HAP-1 (cell line): ENCODE measurements around the gene MPRIP.

Source experiments
- DNase-seq, 2 experiments: peaks; one replicate each; pipeline ENCODE4 v3.0.0-alpha.2; 2016 to 2020; ENCODE audit warnings: low spot score in 2 of 2
- H3K27me3 ChIP-seq: fragments of 250-450 bp; sonication (Bioruptor Pico); 2 replicates; pipeline ENCODE4 v1.5.1; 2020; ENCODE audit warnings: low read depth, mild to moderate bottlenecking, moderate library complexity
- H3K36me3 ChIP-seq: fragments of 250-450 bp; sonication (Bioruptor Pico); replicated peaks from 2 replicates; pipeline ENCODE4 v1.5.1; 2020; ENCODE audit warnings: mild to moderate bottlenecking
- H3K4me1 ChIP-seq: fragments of 250-450 bp; sonication (Bioruptor Pico); 2 replicates; pipeline ENCODE4 v1.5.1; 2020; ENCODE audit warnings: mild to moderate bottlenecking
- H3K4me3 ChIP-seq: fragments of 250-450 bp; sonication (Bioruptor Pico); 2 replicates; pipeline ENCODE4 v1.5.1; 2020; ENCODE audit warnings: mild to moderate bottlenecking, moderate library complexity
- H3K9me3 ChIP-seq: fragments of 250-450 bp; sonication (Bioruptor Pico); 2 replicates; pipeline ENCODE4 v1.5.1; 2020; ENCODE audit warnings: mild to moderate bottlenecking, moderate library complexity
- in situ Hi-C: fragments of 300-500 bp; cut with MboI; formaldehyde crosslinking; loops from 3 replicates; pipeline ENCODE4 v1.14.3; 2020; ENCODE audit warnings: low sequenced_read_pairs, inconsistent platforms, mixed read lengths

MPRIP gene

DNA sequence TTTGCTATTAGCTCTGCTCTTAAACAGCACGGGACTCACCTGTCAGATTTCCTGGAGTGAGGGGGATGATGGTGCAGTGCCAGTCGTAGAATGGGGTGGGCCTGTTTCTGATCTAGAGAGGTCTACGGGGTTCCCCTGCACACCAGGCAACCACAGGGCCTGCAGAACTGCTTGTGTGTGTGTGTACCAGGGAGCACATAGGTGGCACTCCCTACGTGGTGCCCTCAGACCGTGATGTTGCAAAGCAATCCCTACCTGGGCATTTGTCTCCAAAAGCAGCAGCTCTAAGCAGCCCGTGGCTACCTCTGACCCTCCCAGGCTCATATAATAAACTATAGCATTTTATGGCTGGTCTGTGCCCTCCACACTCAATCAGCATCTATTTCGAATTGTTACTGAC is 38.5 kb downstream of the MPRIP start:
- no peaks in the 10 kb centered on the region for H3K4me1 ChIP-seq
- no peak overlapping the region for H3K4me3 ChIP-seq
- H3K9me3 ChIP-seq: no peaks in the 10 kb centered on the region
- no peaks in the 10 kb centered on the region for H3K27me3 ChIP-seq
- peaks cover 36% of the 10 kb centered on the region for H3K36me3 ChIP-seq
- DNase-seq: no peak
- in situ Hi-C loops: no loop called here

DNA sequence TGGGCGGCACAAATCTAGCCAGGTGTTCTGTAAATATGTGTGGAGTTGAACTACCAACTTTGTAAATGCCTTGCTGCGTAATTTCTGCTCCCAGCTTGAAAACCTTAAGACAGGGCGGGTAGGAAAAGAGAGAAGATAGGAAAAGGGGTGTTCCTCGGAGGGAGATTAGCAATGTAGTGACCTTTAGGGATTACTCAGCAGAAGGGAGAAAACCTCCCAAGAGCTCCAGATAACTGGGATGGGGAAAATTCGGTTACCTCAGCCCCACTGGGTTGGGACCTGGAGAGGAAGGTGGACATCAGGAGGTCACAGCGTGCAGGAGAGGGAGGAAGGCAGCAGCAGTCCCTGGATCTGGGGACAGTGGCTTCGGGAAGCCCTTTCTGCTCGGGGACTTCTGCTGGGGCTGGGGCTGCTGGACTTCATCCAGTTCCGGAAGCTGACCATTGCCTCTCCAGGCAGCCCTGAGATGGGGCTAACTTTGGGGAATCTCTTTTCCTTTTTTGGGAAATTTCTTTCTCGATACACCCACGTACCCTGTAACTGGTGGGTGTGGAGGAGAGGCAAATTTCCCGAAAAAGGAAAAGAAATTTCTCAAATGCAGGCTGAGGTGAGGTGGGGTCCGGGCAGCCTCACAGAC is 39.2 kb downstream of the MPRIP start:
- in situ Hi-C loops: no loop called here
- no peak for DNase-seq
- H3K4me1 ChIP-seq: no peaks in the 10 kb centered on the region
- no peaks in the 10 kb centered on the region for H3K27me3 ChIP-seq
- peaks cover 35% of the 10 kb centered on the region for H3K36me3 ChIP-seq
- H3K4me3 ChIP-seq: no peak overlapping the region
- no peaks in the 10 kb centered on the region for H3K9me3 ChIP-seq

DNA sequence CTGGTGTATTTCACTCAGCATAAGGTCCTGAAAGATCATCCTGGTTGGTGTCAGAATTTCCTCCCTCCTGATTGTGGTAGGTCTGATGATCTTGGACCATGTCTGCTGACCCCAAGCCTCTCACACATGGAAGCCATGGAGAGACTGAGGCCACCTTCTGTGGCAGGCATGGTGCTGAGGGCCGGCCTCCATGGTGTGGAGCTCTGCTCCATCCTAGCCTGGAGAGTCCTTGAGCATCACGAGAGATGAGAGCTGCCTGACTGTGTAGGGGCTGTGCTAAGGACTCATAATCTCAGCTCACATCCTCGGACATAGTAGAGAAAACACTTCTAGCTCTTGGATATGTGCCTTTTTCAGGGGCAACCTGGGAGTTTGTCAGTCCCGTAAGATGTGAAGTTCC is 40.6 kb downstream of the MPRIP start:
- DNase-seq: no peak
- Histone ChIP-seq H3K9me3 (no peaks in the 10 kb centered on the region), H3K4me3 (no peak overlapping the region), H3K36me3 (peaks cover 27% of the 10 kb centered on the region), H3K27me3 (no peaks in the 10 kb centered on the region), H3K4me1 (no peaks in the 10 kb centered on the region)
- in situ Hi-C loops: no loop called here

DNA sequence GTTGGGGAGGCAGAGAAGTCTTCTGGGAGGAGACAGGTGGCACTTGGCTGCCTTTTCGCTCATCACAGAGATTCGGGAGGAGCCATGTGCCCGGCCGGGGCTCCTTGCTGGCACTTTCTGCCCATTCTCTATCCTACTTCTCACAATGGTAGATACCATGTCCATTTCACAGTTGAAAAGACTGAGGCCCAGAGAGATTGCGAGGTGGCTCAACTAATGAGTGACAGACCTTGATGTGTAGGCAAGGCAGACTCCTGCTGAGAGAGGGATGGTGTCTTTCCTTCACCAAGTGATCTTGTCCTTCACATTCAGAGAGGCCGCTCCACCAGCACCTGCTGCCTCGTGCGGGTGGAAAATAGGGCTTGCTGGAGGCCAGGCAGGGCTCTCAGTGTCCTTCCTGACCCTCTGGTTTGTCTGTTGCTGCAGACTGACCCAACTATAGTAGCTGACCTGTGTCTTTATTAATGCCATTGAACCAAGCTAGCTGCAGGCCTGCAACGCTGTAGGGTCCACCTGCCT is 42.1 kb downstream of the MPRIP start:
- peaks cover 14% of the 10 kb centered on the region for H3K36me3 ChIP-seq
- in situ Hi-C loops: no loop called here

DNA sequence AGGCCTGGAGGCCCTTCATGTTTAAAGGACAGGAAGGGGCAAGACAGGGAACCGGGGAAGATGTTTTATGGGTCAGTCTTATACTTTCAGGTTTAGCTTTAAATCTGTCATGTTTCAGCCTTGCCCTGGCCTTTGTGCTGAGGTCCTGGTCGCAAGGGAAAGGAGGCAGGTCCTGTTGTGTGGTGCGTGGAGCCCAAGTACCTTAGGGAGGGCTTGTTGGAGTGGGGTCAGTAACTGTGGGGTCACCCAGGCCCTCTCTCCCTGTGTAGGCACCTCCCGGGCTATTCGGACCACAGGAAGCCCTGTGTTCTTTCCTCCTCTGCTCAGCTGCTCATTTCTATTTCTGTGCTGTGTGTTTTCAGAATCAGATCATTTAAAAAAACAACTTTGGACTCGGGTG is 42.7 kb downstream of the MPRIP start:
- DNase-seq: no peak
- H3K4me1 ChIP-seq: no peaks in the 10 kb centered on the region
- no peak overlapping the region for H3K4me3 ChIP-seq
- H3K9me3 ChIP-seq: no peaks in the 10 kb centered on the region
- peaks cover 12% of the 10 kb centered on the region for H3K36me3 ChIP-seq
- in situ Hi-C loops: no loop called here
- no peaks in the 10 kb centered on the region for H3K27me3 ChIP-seq

More for the DNA sequence above, 42.1 kb downstream of the MPRIP start:
- no peak overlapping the region for H3K4me3 ChIP-seq
- H3K27me3 ChIP-seq: no peaks in the 10 kb centered on the region
- H3K4me1 ChIP-seq: no peaks in the 10 kb centered on the region
- no peaks in the 10 kb centered on the region for H3K9me3 ChIP-seq
- no peak for DNase-seq

DNA sequence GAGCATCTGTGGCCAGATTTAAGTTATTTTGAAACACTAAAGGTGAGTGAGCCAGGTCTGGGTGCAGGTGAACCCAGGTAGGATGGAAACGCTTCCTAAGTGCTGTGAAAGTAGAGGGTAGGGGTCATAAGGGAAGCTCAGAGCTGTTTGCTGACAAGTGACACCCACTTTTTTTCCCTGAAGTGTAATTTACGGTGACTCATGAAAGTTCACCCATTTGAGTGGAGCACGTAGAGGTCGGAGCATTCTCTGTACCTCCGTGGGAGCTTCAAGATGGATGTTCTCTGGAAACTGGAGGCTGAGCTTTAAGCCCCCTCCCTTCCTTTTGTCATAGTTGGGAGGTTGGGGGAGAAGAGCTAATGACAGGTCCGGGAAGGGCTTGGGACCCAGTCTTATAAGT is 44.3 kb downstream of the MPRIP start:
- peaks cover 15% of the 10 kb centered on the region for H3K36me3 ChIP-seq
- in situ Hi-C loops: no loop called here
- H3K4me1 ChIP-seq: no peaks in the 10 kb centered on the region

DNA sequence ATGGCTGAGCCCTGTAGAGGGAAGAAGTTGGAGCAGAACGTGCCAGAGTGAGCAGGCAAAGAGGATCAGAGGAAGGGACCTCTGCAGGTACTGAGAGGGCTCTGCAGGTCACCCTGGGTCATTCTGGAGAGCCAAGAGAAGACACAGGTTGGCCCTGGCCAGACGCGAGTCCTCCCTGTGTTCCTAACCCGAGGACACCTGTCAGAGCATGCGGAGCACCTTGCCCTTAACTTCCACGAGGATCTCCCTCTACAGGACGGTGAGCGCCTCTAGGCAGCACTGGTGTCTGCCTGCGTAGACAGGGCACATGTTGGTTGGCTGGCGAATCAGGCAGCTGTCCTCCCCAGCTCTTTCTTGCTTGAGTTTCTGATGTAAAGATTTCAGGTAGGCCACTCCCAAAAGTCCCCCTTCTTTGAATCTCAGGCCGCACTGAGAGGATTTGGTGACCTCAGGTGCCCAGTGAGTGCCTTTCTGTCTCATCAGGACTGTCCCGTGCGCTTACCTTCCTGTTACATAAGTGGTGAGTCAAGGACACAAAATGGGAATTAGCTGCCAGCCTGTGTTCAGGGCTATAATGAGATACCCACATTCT is 45.3 kb downstream of the MPRIP start:
- DNase-seq: no peak
- H3K4me1 ChIP-seq: no peaks in the 10 kb centered on the region
- no peak overlapping the region for H3K4me3 ChIP-seq
- no peaks in the 10 kb centered on the region for H3K9me3 ChIP-seq
- no peaks in the 10 kb centered on the region for H3K27me3 ChIP-seq
- in situ Hi-C loops: no loop called here
- H3K36me3 ChIP-seq: peaks cover 15% of the 10 kb centered on the region

More for the DNA sequence above, 44.3 kb downstream of the MPRIP start:
- H3K27me3 ChIP-seq: no peaks in the 10 kb centered on the region
- DNase-seq: no peak
- no peaks in the 10 kb centered on the region for H3K9me3 ChIP-seq
- no peak overlapping the region for H3K4me3 ChIP-seq

DNA sequence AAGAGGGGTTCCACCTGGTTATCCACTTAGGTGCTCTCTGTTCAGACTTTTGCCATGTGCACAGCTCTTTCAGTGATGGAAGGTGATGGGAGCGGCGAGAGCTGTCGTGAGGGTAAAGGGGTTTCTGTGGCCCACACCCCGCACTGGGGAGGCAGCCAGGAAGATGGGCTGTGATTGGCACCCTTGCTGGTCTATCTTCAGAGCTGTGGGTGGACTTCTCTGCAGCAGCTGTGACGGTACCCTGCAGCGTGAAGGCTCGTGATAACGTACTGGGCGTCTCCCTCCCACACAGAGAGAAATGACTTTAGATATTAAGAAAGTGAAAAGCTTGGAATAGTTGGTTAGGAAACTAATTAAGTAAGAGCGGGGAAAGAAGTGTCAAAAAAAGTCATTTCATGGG is 45.8 kb downstream of the MPRIP start:
- no peaks in the 10 kb centered on the region for H3K9me3 ChIP-seq
- H3K4me1 ChIP-seq: no peaks in the 10 kb centered on the region
- no peaks in the 10 kb centered on the region for H3K27me3 ChIP-seq
- peaks cover 11% of the 10 kb centered on the region for H3K36me3 ChIP-seq
- in situ Hi-C loops: no loop called here
- no peak for DNase-seq
- no peak overlapping the region for H3K4me3 ChIP-seq

DNA sequence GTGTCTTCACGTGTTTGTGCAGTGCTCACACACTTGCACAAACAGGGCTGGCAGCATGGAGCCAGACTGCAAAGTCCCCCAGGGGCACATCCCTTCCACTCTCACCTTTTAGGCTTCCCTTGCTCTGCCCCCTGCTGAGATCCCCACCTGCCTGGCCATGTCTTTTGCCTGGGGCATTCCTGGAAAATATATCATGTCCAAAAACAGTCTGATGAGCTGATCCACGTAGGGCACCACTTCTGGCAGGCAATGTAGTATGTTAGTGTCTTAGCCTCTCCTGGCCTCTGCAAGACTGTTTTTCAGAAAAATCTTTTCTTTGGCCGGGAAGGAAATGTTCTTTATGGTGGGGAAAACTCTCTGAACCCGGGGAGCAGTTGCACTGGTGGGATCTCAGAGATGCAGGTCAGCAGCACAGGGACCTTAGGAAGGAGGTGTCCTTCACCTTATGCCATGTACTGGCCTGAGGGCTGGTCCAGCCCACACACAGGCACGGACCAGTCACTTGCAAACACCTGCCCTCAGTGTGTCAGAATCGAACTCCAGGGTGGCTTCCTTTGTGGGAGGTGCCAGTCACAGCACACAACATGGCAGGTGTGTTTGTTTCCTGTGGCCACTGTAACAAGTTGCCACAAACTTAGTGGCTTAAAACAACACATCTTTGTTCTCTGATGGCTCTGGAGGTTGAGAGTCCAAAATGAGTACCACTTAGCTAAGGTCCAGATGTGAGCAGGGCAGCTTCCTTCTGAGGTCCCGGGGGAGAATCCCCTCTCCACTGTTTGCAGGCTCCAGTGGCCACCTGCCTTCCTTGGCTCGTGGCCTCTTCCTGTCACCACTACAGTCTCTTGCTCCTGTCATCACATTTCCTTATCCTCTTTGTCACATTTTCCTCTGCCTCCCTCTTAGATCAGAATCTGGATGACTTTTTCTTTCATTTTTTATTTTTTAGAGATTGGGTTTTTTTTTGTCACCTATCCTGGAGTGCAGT is 46.6 kb downstream of the MPRIP start:
- Histone ChIP-seq H3K4me3 (no peak overlapping the region), H3K4me1 (no peaks in the 10 kb centered on the region), H3K27me3 (no peaks in the 10 kb centered on the region), H3K36me3 (peaks cover 6% of the 10 kb centered on the region), H3K9me3 (no peaks in the 10 kb centered on the region)
- in situ Hi-C loops: no loop called here
- DNase-seq: no peak

DNA sequence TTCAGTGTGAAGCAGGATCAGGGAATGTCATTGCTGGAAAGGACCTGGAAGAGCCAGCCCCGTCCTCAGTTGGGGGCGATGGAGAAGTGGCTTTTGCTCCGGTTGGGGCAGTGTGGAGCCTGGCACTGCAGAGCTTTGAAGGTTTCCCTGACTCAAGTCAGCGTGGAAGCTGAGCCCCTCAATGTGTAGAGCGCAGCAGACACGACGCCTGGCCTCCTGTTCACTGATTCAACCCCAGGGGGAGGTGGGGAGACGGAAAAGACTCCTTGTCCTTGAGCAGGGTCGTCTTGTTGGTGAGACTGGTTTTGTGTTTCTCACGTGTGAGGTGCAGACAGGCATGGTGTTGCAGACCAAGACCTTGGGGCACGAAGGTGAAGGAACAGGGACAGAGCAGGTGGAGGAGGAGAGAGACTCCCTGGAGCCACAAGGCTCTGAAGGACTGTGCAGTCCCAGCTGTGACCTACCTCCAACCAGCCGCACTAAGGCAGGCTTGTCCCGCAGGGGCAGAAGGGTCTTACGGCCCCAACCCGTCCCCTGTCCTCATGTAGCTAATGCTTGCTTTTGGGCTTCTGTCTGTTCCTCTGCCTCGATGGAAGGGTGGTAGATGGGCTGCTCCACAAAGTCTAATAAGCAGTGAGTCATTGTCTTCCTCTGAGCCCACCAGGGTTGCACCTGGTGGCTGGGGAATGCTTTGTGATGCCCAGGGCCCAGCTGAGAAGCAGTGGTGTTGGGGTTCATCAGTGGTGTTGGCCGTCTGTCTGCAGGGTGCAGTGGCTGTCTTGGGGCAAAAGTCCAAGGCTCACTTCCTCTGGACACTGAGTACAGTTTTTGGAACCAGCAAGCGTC is 47.8 kb downstream of the MPRIP start:
- in situ Hi-C loops: no loop called here

DNA sequence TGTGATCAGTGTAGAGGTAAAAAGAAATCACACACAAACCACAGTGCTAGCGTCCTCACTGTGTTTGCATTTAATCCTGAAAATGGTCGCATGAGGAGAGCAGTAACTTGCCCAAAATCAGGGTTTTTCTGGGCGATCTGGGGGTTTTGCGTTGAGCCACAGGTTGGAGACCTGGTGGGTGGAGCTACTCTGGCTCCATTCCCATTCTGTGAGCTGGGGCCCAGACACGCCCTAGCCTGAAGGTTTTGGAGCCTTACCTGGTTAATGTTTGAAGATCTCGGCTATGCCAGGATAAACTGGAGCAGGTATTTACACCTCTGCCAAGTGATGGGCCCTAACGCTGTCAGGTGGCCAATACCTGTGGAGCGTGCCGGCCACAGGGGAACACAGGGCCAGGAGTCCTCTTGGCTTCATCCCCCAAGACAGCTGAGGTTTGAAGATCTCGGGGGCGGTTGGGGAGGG is 48.4 kb downstream of the MPRIP start:
- Histone ChIP-seq H3K4me1 (peaks cover 12% of the 10 kb centered on the region), H3K27me3 (no peaks in the 10 kb centered on the region), H3K4me3 (no peak overlapping the region), H3K36me3 (peaks cover 6% of the 10 kb centered on the region), H3K9me3 (no peaks in the 10 kb centered on the region)
- DNase-seq: no peak
- in situ Hi-C loops: no loop called here

More for the DNA sequence above, 47.8 kb downstream of the MPRIP start:
- H3K36me3 ChIP-seq: peaks cover 6% of the 10 kb centered on the region
- H3K4me3 ChIP-seq: no peak overlapping the region
- DNase-seq: no peak
- no peaks in the 10 kb centered on the region for H3K9me3 ChIP-seq
- H3K4me1 ChIP-seq: peaks cover 9% of the 10 kb centered on the region
- H3K27me3 ChIP-seq: no peaks in the 10 kb centered on the region

DNA sequence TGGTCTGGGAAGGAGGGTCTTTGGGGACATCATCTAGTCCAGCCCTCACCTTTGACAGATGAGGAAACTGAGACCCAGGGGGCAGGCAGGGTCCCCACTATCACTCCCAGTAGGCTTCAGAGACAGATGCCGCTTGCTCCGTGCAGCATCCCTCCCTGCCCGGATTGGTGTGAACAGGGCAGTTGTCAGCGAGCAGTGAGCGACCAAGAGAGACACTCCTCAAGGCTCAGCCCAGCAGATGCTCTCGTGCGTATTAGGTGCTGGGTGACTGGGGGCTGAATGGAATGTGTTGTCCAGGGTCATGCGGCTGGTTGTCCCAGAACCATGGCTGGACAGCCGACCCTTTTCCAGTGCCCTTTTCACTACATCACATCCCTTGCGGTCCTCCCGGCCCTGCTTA is 49.0 kb downstream of the MPRIP start:
- DNase-seq: no peak
- Histone ChIP-seq H3K4me1 (peaks cover 12% of the 10 kb centered on the region), H3K27me3 (no peaks in the 10 kb centered on the region), H3K9me3 (no peaks in the 10 kb centered on the region), H3K36me3 (peaks cover 6% of the 10 kb centered on the region), H3K4me3 (no peak overlapping the region)
- in situ Hi-C loops: no loop called here
